ENCODE measurements around the gene ATMIN.

DNA sequence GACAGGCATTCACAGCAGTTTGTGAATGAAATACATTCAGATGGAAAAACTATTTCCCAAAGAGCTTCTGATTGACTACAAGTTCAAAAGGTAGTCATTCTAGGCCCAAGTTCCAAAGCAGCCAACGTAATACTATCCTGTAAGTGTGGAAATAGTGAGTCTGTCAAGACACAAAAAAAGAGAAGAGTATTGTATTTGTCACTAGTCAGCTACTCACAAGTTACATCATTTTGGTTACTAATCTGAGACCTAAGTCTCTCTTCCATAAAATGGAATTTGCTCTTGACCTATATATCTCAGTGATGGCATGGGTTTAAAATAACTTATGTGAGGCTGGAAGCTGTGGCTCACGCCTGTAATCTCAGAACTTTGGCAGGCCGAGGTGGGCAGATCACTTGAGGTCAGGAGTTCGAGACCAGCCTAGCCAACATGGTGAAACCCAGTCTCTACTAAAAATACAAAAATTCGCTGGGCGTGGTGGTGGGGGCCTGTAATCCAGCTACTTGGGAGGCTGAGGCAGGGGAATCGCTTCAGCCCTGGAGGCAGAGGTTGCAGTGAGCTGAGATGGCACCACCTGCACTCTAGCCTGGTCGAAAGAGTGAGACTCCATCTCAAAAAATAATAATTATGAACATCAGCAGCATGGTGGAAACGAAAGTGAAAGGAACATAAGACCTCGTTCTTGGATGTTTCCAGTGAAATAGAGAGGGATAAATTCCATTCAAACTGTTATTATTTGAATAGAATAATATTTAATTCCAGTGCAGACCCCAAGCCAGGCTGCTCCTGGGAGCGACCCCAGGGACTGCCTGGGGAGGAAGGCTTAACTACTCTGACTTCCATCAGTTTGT is 31.8 kb upstream of the ATMIN start:
- TF ChIP-seq, protein P1, sequence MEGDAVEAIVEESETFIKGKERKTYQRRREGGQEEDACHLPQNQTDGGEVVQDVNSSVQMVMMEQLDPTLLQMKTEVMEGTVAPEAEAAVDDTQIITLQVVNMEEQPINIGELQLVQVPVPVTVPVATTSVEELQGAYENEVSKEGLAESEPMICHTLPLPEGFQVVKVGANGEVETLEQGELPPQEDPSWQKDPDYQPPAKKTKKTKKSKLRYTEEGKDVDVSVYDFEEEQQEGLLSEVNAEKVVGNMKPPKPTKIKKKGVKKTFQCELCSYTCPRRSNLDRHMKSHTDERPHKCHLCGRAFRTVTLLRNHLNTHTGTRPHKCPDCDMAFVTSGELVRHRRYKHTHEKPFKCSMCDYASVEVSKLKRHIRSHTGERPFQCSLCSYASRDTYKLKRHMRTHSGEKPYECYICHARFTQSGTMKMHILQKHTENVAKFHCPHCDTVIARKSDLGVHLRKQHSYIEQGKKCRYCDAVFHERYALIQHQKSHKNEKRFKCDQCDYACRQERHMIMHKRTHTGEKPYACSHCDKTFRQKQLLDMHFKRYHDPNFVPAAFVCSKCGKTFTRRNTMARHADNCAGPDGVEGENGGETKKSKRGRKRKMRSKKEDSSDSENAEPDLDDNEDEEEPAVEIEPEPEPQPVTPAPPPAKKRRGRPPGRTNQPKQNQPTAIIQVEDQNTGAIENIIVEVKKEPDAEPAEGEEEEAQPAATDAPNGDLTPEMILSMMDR (IDR thresholded peaks at IDR 0.05 in 8 of 11, conservative IDR thresholded peaks at IDR 0.05 in 3 of 11), result no peak
- TF ChIP-seq POLR2AphosphoS5 (IDR thresholded peaks at IDR 0.05), result no peak

Measured in spleen (tissue), 7 donors.